ENCODE measurements around the gene ADAP1. TPM values are rescaled to one million over a fixed set of nuclear protein-coding genes. Genes with fewer than 3 reads are reported as not detected.

ADAP1 gene
- total RNA-seq, 2 donors from 2014 or later = 4.2 to 7.7 TPM

DNA sequence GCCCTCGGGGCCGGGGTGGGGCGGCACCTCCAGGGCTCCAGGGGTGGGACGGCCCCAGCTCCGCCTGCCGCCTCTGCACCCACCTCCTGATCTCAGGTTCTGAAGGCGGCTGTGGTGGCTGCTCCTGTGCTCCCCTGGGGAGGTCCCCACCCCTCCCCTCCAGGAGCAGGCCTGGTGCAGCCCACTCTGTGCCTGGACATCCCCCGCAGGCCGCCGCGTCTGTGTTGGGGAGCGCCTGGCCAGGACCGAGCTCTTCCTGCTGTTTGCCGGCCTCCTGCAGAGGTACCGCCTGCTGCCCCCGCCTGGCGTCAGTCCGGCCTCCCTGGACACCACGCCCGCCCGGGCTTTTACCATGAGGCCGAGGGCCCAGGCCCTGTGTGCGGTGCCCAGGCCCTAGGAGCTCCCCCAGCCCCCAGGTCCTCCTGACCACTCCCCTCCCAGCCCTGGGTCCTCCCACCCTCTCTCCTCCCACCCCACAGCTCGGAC is 34.0 kb upstream of the ADAP1 start:
- Histone ChIP-seq H3K4me1 (peaks cover 0 to 23% of the 10 kb centered on the region in 2 donors), H3K9me3 (no peaks in the 10 kb centered on the region), H3K27me3 (no peaks in the 10 kb centered on the region), H3K27ac (no peak overlapping the region), H3K36me3 (no peaks in the 10 kb centered on the region), H3K4me3 (no peak overlapping the region)
- TF ChIP-seq, protein P1, sequence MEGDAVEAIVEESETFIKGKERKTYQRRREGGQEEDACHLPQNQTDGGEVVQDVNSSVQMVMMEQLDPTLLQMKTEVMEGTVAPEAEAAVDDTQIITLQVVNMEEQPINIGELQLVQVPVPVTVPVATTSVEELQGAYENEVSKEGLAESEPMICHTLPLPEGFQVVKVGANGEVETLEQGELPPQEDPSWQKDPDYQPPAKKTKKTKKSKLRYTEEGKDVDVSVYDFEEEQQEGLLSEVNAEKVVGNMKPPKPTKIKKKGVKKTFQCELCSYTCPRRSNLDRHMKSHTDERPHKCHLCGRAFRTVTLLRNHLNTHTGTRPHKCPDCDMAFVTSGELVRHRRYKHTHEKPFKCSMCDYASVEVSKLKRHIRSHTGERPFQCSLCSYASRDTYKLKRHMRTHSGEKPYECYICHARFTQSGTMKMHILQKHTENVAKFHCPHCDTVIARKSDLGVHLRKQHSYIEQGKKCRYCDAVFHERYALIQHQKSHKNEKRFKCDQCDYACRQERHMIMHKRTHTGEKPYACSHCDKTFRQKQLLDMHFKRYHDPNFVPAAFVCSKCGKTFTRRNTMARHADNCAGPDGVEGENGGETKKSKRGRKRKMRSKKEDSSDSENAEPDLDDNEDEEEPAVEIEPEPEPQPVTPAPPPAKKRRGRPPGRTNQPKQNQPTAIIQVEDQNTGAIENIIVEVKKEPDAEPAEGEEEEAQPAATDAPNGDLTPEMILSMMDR (IDR thresholded peaks at IDR 0.05) = no peak
- no peak for DNase-seq (ENCODE audit: low spot score)

DNA sequence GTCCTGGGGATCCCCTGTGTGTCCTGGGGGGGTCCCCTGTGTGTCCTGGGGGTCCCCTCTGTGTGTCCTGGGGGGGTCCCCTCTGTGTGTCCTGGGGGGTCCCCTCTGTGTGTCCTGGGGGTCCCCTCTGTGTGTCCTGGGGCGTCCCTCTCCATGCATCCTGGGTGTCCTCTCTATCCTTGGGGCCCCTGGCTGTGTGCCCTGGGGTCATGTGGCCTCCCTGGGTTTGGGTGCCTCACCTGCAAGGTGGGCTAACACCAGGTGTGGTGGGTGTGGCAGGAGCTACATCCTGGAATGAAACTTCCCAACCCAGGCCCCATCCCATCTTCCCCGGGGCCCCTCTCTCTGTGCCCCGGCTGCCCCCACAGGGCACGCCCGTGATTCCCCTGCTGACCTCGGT is 33.4 kb upstream of the ADAP1 start:
- no peaks in the 10 kb centered on the region for H3K9me3 ChIP-seq
- H3K4me1 ChIP-seq = peaks cover 0 to 17% of the 10 kb centered on the region in 2 donors
- no peak for DNase-seq (ENCODE audit: low spot score)
- no peak overlapping the region for H3K4me3 ChIP-seq
- H3K36me3 ChIP-seq = no peaks in the 10 kb centered on the region
- H3K27me3 ChIP-seq = no peaks in the 10 kb centered on the region
- TF ChIP-seq, protein P1 (IDR thresholded peaks at IDR 0.05) = no peak
- H3K27ac ChIP-seq = no peak overlapping the region

DNA sequence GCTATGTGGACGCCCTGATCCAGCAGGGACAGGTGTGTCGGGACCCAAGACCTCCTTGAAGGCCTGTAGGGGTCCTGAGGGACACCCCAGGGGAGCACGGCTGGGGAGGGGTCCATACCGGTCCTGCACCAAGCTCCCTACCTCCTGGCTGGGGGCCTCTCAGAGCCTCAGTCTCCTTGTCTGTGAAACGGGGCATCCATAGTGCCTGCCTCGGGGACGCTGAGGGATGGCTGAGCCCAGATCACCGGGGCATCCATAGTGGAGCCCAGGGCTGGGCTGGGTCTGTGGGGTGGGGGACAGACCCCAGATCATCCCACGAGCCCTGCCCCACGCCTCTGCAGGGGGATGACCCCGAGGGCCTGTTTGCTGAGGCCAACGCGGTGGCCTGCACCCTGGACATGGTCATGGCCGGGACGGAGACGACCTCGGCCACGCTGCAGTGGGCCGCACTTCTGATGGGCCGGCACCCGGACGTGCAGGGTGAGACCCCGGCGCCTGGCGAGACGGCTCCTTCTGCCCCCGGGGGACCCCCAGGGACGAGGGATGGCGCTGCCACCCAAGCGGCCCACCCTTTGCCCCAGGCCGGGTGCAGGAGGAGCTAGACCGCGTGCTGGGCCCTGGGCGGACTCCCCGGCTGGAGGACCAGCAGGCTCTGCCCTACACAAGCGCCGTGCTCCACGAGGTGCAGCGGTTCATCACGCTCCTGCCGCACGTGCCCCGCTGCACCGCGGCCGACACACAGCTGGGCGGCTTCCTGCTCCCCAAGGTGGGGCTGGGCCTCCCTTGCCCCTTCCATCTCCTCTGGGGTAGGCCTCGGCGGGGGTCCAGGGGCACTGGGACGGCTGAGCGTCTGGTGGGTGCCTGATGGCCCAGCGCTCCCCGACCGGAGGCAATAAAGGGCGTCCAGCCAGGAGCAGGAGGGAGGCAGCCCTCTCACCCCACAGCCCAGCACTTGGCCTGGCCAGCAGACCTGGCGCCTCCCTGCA is 32.6 kb upstream of the ADAP1 start:
- TF ChIP-seq, protein P1 (IDR thresholded peaks at IDR 0.05) = no peak
- no peaks in the 10 kb centered on the region for H3K27me3 ChIP-seq
- no peak for DNase-seq (ENCODE audit: low spot score)
- peaks cover 0 to 15% of the 10 kb centered on the region in 2 donors for H3K4me1 ChIP-seq
- no peaks in the 10 kb centered on the region for H3K36me3 ChIP-seq
- no peak overlapping the region for H3K27ac ChIP-seq
- no peak overlapping the region for H3K4me3 ChIP-seq
- no peaks in the 10 kb centered on the region for H3K9me3 ChIP-seq

DNA sequence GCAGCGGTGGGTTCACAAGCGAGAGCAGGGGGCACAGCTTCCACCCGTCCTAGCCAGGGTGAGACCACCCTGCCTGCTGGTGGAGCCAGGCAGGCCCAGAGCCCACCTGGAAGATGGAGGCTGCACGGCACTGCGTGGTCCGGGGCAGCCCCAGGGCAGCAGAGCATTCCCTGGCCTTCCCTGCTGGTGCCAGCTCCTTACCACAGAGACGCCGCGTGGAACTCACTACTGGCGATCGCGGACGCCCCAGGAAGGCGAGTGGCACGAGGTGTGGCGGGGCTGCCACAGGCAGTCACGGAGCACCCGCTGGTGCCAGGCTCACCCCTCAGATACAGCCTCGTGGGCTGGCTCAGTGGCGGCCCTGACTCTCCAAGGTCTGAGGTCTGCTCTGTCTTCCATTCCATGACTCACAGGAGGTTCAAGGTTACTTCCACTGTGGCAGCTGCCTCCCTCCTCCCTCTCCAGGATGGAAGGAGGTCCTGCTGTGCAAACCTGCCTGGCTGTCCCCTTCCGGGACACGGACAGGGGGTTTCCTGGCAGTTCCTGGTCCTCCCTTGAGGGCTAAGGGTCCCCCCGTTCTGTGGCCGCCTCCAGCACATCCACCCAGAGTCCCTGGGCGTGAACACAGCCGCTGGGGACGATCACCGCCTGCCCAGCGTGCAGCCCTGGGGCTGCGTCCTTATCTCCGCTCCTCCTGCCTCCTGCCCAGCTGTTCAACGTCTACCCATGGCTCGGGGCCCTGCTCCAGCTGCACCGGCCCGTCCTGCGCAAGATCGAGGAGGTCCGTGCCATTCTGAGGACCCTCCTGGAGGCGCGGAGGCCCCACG is 31.6 kb upstream of the ADAP1 start:
- H3K9me3 ChIP-seq = no peaks in the 10 kb centered on the region
- no peak overlapping the region for H3K27ac ChIP-seq
- no peaks in the 10 kb centered on the region for H3K36me3 ChIP-seq
- H3K4me3 ChIP-seq = no peak overlapping the region
- peaks cover 0 to 15% of the 10 kb centered on the region in 2 donors for H3K4me1 ChIP-seq
- H3K27me3 ChIP-seq = no peaks in the 10 kb centered on the region
- DNase-seq (ENCODE audit: low spot score) = no peak
- TF ChIP-seq, protein P1 (IDR thresholded peaks at IDR 0.05) = no peak

DNA sequence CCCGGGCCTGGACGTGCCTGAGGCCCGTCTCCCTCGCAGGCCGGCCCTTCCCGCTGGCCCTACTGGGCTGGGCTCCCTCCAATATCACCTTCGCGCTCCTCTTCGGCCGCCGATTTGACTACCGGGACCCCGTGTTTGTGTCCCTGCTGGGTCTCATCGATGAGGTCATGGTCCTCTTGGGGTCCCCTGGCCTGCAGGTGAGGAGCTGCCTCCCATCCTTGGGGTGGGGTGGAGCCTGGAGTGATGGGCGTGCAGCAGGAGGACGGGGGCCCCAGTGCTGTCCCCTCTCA is 30.6 kb upstream of the ADAP1 start:
- H3K4me3 ChIP-seq = no peak overlapping the region
- DNase-seq (ENCODE audit: low spot score) = no peak
- no peaks in the 10 kb centered on the region for H3K36me3 ChIP-seq
- TF ChIP-seq, protein P1 (IDR thresholded peaks at IDR 0.05) = no peak
- no peaks in the 10 kb centered on the region for H3K9me3 ChIP-seq
- no peaks in the 10 kb centered on the region for H3K27me3 ChIP-seq
- H3K27ac ChIP-seq = no peak overlapping the region
- H3K4me1 ChIP-seq = peaks cover 0 to 15% of the 10 kb centered on the region in 2 donors

Data from right atrium auricular region (tissue), 2 donors.